Measurements from ENCODE around the gene LHPP.

The LHPP gene

DNA sequence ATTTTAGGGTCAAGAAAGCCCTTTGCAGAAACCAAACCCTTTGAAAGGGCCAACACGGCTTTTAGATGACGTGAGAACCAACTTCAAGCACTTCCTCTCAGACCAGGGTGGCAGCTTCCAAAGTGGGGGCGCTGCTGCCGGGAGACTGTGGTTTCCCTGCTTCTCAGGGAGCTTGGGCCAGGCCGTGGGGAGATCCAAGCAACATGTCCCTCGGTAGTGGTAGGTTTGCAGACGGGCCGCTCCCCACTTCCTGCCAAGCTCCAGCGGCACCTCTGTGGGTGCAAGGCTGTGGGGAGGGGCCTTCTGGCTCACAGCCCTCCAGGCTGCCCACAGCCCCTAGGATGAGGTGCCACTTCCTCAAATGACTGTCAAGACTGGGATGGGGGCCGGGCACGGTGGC, 150.1 kb downstream of the LHPP start:
- peak; percentile 39 for DNase-seq

- DNase-seq: peak; percentile 39
These were observed 151.2 kb downstream of the LHPP start for GRCh38 chr10:124612611-124613498.

GRCh38 chr10:124614003-124614659, 152.5 kb downstream of the LHPP start:
- no peak for DNase-seq

DNA sequence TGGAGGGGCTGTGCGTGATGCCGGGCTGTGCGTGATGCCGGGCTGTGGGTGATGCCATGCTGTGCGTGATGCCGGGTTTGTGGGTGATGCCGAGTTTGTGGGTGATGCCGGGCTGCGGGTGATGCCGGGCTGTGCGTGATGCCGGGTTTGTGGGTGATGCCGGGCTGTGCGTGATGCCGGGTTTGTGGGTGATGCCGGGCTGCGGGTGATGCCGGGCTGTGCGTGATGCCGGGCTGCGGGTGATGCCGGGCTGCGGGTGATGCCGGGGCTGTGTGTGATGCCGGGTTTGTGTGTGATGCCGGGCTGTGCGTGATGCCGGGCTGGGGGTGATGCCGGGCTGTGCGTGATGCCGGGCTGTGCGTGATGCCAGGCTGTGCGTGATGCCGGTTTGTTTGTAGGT, 153.6 kb downstream of the LHPP start:
- no peak for DNase-seq

GRCh38 chr10:124616040-124616835, 154.6 kb downstream of the LHPP start:
- DNase-seq: no peak

- no peak for DNase-seq
These were observed 155.2 kb downstream of the LHPP start for GRCh38 chr10:124616836-124617130.

DNA sequence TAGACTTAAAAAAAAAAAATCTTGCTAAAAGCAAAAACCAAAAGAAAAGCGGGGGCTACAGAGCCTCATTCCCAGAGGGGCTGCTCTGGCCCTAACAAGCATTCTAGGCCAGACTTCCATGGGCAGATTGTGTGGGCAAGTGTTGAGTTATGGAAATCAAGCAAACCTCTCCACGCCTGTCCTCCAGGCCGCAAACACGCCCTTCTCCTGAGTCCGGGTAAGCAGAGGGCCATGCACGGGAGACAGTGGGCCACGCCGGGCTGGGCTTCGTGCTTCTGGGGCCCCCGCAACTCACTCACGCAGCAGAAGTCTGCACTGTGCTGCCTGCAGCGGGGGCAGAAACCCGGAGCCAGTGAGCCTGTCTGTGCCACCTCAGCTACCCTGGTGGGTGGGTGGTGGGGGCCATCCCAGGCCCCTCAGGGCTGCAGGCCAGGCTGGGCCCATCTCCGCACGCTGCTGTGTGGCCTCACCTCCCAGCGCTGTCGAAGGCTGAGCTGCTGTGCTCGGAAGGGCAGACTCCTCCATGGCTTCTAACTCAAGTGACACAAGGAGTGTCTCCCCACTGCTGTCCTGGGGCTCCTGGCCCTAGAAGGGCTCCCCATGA, 156.9 kb downstream of the LHPP start:
- DNase-seq: no peak

GRCh38 chr10:124619195-124619594, 157.6 kb downstream of the LHPP start:
- no peak for DNase-seq

DNA sequence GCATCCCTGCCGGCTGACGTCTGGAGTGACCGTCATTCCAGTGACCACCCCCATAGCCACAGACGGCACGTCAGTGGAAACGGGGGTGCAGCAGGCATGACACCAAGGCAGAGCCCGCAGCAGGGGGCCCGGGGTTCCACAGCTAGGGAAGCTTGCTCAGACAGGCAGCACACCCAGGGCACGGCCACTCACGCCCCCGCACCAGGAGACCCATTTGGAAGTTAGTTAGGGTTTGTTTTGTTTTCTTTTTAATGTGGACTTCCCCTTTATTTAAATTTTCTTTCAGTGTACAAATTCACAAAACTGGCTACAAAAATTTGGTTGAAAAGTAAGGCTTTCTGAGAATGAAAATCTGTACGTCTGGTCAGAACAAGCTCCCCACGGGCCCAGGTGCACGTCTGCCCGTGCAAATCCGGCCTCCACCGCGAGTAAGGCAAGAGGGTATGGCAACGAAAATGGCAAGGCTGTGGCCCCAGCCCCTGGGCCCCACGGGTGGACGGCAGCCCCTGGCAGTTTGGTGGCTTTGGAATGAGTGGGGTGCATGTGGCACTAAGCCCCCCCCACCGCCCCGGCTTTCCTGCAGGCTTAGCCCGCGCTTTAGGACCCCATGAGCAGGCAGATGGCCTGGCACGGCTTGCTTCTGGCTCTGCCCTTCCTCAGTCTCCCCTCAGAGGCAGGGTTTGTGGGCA, 158.3 kb downstream of the LHPP start:
- no peak for DNase-seq

DNA sequence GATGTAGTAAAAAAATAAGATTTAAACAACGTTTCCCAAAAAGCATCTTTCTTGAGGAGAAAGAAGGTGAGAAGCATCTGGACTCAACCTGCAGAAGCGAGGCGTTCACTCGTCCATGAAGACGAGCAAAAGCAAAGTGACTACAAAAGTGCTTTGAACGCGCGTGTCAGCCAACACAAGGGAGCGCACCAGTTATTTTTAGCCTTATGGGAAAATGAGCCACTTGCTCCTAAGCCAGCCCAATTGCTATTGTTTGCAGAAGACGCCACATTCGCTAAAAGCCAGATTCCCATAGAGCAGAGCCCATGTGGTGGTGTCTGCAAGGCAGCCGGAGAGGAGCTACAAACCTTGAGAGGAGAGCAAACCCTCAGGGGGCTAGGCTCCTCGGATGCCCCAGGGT, 160.0 kb downstream of the LHPP start:
- no peak for DNase-seq

- no peak for DNase-seq
These were observed 160.5 kb downstream of the LHPP start for GRCh38 chr10:124622158-124622557.

DNA sequence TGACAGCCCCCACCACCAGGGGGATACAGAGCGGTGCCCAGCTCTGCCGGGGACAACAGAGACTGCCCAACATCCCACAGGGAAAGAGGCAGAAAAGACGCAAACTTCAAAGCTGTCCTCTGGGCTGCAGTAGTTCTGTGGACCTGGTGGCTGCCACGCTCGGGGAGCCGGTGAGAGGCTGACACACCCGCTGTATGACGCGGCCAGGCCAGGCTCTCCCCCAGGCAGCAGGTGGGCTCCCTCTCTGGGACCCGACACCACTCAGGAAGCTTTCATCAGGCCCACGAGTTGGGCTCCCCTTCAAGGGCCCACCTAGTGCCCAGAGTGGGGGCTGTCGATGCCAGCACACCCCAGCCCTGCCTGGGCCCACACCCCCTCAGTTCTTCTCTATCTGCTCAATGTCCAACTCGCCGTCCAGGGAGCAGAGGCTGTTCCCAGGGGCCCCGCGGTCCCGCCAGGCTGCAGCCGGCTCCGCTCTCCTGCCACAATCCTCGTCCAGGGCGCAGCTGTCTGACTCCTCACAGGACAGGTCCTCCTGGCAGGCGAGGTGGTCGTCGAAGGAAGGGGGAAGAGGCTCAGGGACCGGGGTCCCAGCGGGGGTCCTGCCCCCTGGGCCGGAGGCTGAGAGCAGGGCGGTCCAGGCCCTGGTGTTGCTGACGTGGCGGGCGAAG, 161.4 kb downstream of the LHPP start:
- no peak for DNase-seq

DNA sequence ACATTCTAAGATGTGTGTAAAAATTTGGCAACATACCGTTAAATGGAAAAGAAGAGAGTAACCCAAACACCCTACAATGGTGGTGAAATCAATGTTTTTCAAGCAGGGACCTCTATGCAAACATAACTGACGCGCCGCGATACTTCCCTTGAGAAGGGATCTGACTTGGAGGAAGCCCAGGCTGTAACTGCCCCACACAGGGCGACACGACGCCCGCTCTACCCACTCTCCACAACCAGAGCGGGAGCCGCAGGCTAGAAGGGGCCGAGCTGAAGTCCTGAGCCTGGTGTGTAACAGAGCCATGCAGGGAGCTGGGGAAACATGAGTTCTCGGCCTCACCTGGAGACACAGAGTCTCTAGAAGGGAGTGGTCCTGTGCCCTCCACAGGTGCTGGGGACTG, 162.4 kb downstream of the LHPP start:
- DNase-seq: no peak

- DNase-seq: no peak
These were observed 162.8 kb downstream of the LHPP start for GRCh38 chr10:124624466-124624865.

DNA sequence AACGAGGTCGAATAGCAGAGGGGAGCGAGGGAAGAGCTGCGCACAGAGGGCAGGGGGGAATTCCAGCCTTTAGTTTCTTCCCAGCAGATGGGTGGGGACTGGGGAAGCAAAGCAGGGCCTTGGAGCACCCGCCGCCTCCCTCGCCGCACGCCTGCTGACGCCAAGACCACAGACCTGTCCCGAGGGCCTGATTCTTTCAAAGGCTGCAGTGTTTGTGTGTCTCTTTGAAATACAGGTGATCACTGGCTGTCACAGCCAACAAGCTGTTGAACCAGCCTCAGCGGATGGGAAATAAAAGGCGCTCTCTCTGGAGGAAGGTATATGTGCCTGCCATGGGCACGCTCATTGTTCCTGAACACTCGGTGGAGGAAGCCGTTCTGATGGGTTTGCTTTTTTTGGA, 163.3 kb downstream of the LHPP start:
- DNase-seq: no peak

- DNase-seq: no peak
These were observed 164.2 kb downstream of the LHPP start for GRCh38 chr10:124625831-124626238.

GRCh38 chr10:124626759-124627380, 165.2 kb downstream of the LHPP start:
- peak; percentile 47 for DNase-seq

DNA sequence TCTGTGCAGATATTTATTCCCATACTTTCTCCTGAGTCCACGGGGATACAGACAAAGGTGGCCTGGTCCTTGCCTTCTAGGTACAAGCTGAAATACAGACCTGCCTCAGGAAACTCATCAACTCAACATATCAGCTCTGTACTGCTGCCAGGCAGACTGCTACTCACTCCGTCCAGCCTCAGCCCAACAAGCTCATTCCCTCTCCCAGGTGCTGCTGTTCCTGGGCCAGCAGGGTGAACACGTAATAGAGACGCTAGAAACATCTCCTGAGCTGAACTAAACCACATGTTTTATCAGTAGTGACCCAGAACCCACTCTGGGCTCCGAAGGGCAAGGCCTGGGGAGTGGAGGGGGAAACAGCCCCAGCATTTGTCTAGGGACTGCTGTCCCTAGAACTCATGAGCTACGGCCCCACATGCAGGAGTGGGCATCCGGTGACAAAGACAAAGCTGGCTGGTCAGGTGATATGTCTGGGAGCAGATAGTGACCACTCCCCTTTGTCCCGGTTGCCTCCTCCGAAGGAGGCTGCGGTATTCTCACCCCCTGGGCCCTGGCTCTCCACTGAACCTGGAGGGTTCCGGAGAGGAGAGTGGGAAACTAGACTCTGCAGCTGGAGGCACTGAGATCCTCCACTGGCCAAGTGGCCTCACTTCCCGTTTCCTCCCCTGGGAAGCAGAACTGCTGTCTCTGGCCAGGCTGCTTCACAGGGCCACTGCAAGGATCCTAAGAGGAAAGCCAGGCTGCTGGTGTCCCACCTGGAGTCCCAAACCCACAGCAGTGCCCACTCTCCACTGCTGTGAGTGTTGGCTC, 166.4 kb downstream of the LHPP start:
- DNase-seq: no peak

DNA sequence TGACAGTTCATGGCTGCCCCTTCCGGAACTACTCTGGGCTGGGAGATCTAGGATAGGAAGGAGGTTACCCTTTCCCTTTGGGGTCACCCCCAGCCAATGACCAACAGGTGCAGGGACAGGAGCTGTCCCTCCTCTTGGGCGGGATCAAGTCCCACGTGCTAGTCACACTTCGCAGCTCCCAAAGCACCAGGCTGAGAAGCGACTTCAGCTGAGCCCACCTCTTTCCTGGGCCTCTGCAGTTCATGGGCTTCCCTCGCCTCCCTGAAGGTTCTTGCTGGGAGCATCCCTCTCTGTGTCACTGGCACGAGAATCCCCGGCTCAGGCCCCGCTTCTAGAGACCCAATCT, 167.0 kb downstream of the LHPP start:
- DNase-seq: no peak

DNA sequence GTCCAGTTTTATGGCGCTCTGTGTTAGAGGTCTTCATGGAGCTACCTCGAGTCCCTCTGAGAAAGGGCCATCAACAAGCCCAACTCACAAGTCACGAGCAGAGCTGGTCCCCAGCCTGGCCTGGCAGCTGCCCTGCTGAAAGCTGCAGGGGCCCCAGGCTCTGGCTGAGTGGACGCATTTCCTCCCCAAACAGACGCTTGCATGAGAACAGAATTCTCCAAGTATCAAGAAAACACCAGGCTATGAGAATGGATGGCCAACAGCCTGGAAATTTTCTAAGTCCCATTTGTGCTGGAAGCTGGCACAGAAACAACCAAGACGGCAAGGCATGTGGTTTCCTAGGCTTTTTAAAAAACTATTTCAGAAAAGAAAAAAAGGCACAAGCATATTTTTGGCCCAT, 167.8 kb downstream of the LHPP start:
- DNase-seq: no peak

DNA sequence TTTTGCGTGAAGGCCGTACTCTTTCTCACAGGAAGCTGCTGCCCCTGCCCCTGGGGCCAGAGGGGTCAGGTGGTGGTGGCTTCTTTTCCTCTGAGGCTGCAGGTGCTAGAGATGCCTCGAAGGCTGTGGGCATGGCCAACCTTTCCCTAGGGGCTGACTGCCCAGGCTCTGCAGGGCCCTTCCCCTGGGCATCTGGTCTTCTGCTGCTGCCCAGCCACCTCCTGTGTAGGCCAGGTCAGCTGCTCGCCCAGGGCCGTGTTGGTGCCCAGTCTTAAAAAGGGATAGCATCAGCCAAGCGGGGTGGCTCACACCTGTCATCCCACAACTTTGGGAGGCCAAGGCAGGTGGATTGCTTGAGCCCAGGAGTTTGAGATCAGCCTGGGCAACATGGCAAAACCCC, 168.2 kb downstream of the LHPP start:
- DNase-seq: no peak

Measured in activated CD8-positive, alpha-beta memory T cell treated with anti-CD3 and anti-CD28 coated beads, Interleukin-2, amount 50 U/mL, for 4 hours (primary cell).